Stimulated activated CD4-positive, alpha-beta T cell treated with anti-CD3 and anti-CD28 coated beads, Interleukin-2, amount 100 ng/mL, for 48 hours (primary cell): ENCODE measurements around the gene ST14.
"Not testable (repeated sequence)": the region's sequence is repeated elsewhere in the genome, so short reads cannot be mapped to it uniquely, and the experiment has no call there.

Experiments
- DNase-seq, 2 donors: peaks; one replicate each; pipeline ENCODE4 v3.0.0-alpha.2; 2020

Gene ST14

GRCh38 chr11:130237282-130238006, 77.9 kb downstream of the ST14 start:
- no peak for DNase-seq

GRCh38 chr11:130241713-130242112, 82.1 kb downstream of the ST14 start:
- no peak for DNase-seq

- no peak for DNase-seq
These were observed 84.2 kb downstream of the ST14 start for GRCh38 chr11:130243816-130244215.

GRCh38 chr11:130244848-130245247, 85.3 kb downstream of the ST14 start:
- DNase-seq, result no peak

- not testable (repeated sequence) for DNase-seq
These were observed 85.8 kb downstream of the ST14 start for GRCh38 chr11:130245375-130245774.

- DNase-seq, result no peak
These were observed 86.7 kb downstream of the ST14 start for GRCh38 chr11:130246270-130246669.

- DNase-seq, result no peak
These were observed 87.2 kb downstream of the ST14 start for GRCh38 chr11:130246738-130247137.

- no peak for DNase-seq
These were observed 87.7 kb downstream of the ST14 start for GRCh38 chr11:130247319-130247718.

- no peak for DNase-seq
These were observed 89.8 kb downstream of the ST14 start for GRCh38 chr11:130249371-130249770.

- DNase-seq, result not testable (repeated sequence)
These were observed 90.3 kb downstream of the ST14 start for GRCh38 chr11:130249929-130250328.

GRCh38 chr11:130251763-130252162, 92.2 kb downstream of the ST14 start:
- DNase-seq, result not testable (repeated sequence)
